Measurements from ENCODE around the gene GRIN2A. TPM values are rescaled to one million over a fixed set of nuclear protein-coding genes. Genes with fewer than 3 reads are reported as not detected.

The GRIN2A gene
- total and polyA plus RNA-seq, 2 of the 8 experiments (the other 6 are each of a cell fraction or from before 2014, with no cell fraction given) = 0.18 to 1.8 TPM

DNA sequence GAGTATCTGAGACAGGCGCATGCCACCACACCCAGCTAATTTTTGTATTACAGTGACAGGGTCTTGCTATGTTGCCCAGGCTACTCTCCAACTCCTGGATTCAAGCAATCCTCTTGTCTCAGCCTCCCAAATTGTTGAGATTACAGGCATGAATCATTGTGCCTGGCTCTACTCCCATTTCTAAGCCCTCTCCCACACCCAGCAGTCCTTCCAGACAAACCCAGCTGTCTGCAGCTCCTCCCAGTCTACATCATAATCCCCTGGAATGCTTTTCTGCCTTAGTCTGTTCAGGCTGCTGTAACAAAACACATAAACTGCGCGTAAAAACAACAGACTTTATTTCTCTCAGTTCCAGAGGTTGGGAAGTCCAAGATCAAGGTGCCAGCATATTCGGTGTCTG lies 144.5 kb downstream of the GRIN2A start:
- Histone ChIP-seq H3K79me1 (ENCODE audit: low read depth, low read length) (0 out of 2 replicates have a peak, but pooled peaks cover 3% of the 10 kb centered on the region), H3K23ac (ENCODE audit: insufficient read length) (no peak overlapping the region), H2BK5ac (ENCODE audit: low read depth, low read length) (no peak overlapping the region; the same call in 1 of the 2 replicates), H3K4me2 (ENCODE audit: insufficient read depth in 1 of 2, low read depth in 2 of 2, low read length in 2 of 2) (peak overlapping the region in 1 of 2 experiments; percentile 99; a peak in 1 of 4 replicates), H3K27ac (ENCODE audit: low read depth, low read length) (no peak overlapping the region), H3K14ac (ENCODE audit: insufficient read length) (no peak overlapping the region), H3K9ac (replicated peaks in 1 of 4; ENCODE audit: extremely low read depth in 1 of 4, low read depth in 3 of 4, low read length in 3 of 4) (no peak overlapping the region), H4K8ac (ENCODE audit: extremely low read depth, insufficient read depth, low read length) (no peak overlapping the region), H3K9me3 (ENCODE audit: insufficient read depth in 2 of 2, low read depth in 1 of 2, low read length in 1 of 2) (no peaks in the 10 kb centered on the region; a peak in 1 of 4 replicates), H2BK20ac (ENCODE audit: low read length) (no peak overlapping the region), H3K4ac (replicated peaks; ENCODE audit: insufficient read length, low read depth, low read length) (peak overlapping the region; percentile 3), H3K79me2 (ENCODE audit: control insufficient read depth in 1 of 2, insufficient read depth in 2 of 2, low read length in 2 of 2) (no peaks in the 10 kb centered on the region; a peak in 1 of 4 replicates), H4K91ac (replicated peaks; ENCODE audit: insufficient read length, low read length) (peak overlapping the region; percentile 5), H3K36me3 (ENCODE audit: control insufficient read depth in 2 of 4, insufficient read depth in 4 of 4, low read length in 3 of 4) (no peaks in the 10 kb centered on the region; a peak in 1 of 8 replicates), H3K18ac (ENCODE audit: extremely low read depth, low read length) (no peak overlapping the region), H2BK15ac (ENCODE audit: low read length) (peak overlapping the region; percentile 50; the same call in 1 of the 2 replicates), H3K4me3 (ENCODE audit: extremely low read depth in 1 of 4, insufficient read depth in 2 of 4, low read depth in 3 of 4, low read length in 4 of 4) (no peak overlapping the region; a peak in 1 of 8 replicates), H4K20me1 (replicated peaks in 1 of 2; ENCODE audit: control insufficient read depth in 1 of 2, insufficient read depth in 2 of 2, low read length in 2 of 2) (peaks cover 0 to 8% of the 10 kb centered on the region in 2 experiments), H3K4me1 (replicated peaks in 1 of 4; ENCODE audit: control insufficient read depth in 3 of 4, insufficient read depth in 4 of 4, low read length in 3 of 4) (peaks cover 3 to 6% (median 3%) of the 10 kb centered on the region in 4 experiments; a peak in 6 of 7 replicates), H3K56ac (replicated peaks; ENCODE audit: insufficient read length, low read depth, low read length) (no peak overlapping the region), H2AFZ (ENCODE audit: low read length) (no peak overlapping the region), H2AK5ac (ENCODE audit: low read depth, low read length) (no peak overlapping the region), H2BK12ac (ENCODE audit: low read depth, low read length) (peak overlapping the region; percentile 42), H3K23me2 (ENCODE audit: low read depth, low read length) (peaks cover 17% of the 10 kb centered on the region), H4K5ac (ENCODE audit: insufficient read length, low read depth, low read length) (no peak overlapping the region), H3K27me3 (replicated peaks in 1 of 4; ENCODE audit: control insufficient read depth in 3 of 4, extremely low read depth in 1 of 4, insufficient read depth in 3 of 4, low read length in 3 of 4) (no peaks in the 10 kb centered on the region), H2BK120ac (replicated peaks; ENCODE audit: low read depth, low read length) (no peak overlapping the region)
- DNase-seq (ENCODE audit: low read depth in 1 of 2, low spot score in 2 of 2) = no peak
- FAIRE-seq = no peak
- POLR2A ChIA-PET (ENCODE audit: partially characterized antibody) = no interaction called here
- 94% methylated on average over 4 of the region's 4 CpGs; no CpG with 5 or more reads in 1 of the 2 experiments for WGBS, 2 experiments (ENCODE audit: extremely low coverage in 1 of 2, insufficient coverage in 1 of 2, insufficient read length in 1 of 2, insufficient replicate concordance in 2 of 2, low coverage in 1 of 2, low lambda C conversion rate in 2 of 2, missing lambda C conversion rate in 1 of 2)
- CTCF ChIA-PET (ENCODE audit: partially characterized antibody) = interaction anchor here (1.3 kb wide), 1 partner anchor 79 kb away, joined by 3 read pairs; no protein-coding TSS in a partner anchor
